ENCODE results near the gene NOSTRIN.
"Not testable (repeated sequence)": the region's sequence is repeated elsewhere in the genome, so short reads cannot be mapped to it uniquely, and the experiment has no call there.

DNA sequence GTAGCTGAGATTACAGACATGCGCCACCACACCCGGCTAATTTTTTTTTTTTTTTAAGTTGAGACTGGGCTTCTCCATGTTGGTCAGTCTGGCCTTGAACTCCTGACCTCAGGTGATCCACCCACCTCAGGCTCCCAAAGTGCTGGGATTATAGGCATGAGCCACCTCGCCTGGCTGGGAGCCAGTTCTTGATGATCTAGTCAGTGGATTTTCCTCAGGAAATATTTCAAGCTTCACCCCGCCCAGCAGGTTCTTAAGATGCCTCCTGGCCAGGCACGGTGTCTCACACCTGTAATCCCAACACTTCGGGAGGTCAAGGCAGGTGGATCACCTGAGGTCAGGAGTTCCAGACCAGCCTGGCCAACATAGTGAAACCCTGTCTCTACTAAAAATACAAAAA lies 34.1 kb upstream of the NOSTRIN start:
- TF ChIP-seq, protein P1, sequence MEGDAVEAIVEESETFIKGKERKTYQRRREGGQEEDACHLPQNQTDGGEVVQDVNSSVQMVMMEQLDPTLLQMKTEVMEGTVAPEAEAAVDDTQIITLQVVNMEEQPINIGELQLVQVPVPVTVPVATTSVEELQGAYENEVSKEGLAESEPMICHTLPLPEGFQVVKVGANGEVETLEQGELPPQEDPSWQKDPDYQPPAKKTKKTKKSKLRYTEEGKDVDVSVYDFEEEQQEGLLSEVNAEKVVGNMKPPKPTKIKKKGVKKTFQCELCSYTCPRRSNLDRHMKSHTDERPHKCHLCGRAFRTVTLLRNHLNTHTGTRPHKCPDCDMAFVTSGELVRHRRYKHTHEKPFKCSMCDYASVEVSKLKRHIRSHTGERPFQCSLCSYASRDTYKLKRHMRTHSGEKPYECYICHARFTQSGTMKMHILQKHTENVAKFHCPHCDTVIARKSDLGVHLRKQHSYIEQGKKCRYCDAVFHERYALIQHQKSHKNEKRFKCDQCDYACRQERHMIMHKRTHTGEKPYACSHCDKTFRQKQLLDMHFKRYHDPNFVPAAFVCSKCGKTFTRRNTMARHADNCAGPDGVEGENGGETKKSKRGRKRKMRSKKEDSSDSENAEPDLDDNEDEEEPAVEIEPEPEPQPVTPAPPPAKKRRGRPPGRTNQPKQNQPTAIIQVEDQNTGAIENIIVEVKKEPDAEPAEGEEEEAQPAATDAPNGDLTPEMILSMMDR (IDR thresholded peaks at IDR 0.05) = not testable (repeated sequence)
- TF ChIP-seq POLR2A (IDR thresholded peaks at IDR 0.05) = not testable (repeated sequence)
